HG03060 (cell line): ENCODE data around the gene TENM4.
"Not testable (repeated sequence)": the region's sequence is repeated elsewhere in the genome, so short reads cannot be mapped to it uniquely, and the experiment has no call there.

Experiments
- ATAC-seq: cut with Tn5 transposase; IDR thresholded peaks from one replicate; pipeline ENCODE4 v1.9.1; 2021; ENCODE audit warnings: low read depth, moderate number of reproducible peaks; ENCODE audit not compliant: unreplicated experiment

TENM4 gene

GRCh38 chr11:78647986-78648875 lies 792.6 kb downstream of the TENM4 start:
- no peak for ATAC-seq

GRCh38 chr11:78647266-78647915 lies 793.4 kb downstream of the TENM4 start:
- no peak for ATAC-seq

- ATAC-seq, result no peak
These were observed 794.2 kb downstream of the TENM4 start for GRCh38 chr11:78646564-78647185.

- no peak for ATAC-seq
These were observed 795.3 kb downstream of the TENM4 start for GRCh38 chr11:78645226-78646202.

- ATAC-seq, result no peak
These were observed 797.2 kb downstream of the TENM4 start for GRCh38 chr11:78643676-78644056.

- ATAC-seq, result no peak
These were observed 797.7 kb downstream of the TENM4 start for GRCh38 chr11:78642979-78643675.

GRCh38 chr11:78641541-78641940 lies 799.3 kb downstream of the TENM4 start:
- no peak for ATAC-seq

- ATAC-seq, result no peak
These were observed 802.0 kb downstream of the TENM4 start for GRCh38 chr11:78638704-78639380.

GRCh38 chr11:78637527-78637926 lies 803.3 kb downstream of the TENM4 start:
- not testable (repeated sequence) for ATAC-seq

- ATAC-seq, result no peak
These were observed 804.9 kb downstream of the TENM4 start for GRCh38 chr11:78635814-78636506.

- no peak for ATAC-seq
These were observed 807.1 kb downstream of the TENM4 start for GRCh38 chr11:78633516-78634310.

- ATAC-seq, result no peak
These were observed 810.1 kb downstream of the TENM4 start for GRCh38 chr11:78630561-78631303.

- ATAC-seq, result no peak
These were observed 810.7 kb downstream of the TENM4 start for GRCh38 chr11:78630155-78630554.

GRCh38 chr11:78622666-78623065 lies 818.2 kb downstream of the TENM4 start:
- no peak for ATAC-seq

GRCh38 chr11:78620159-78620558 lies 820.7 kb downstream of the TENM4 start:
- ATAC-seq, result no peak

GRCh38 chr11:78615724-78616123 lies 825.1 kb downstream of the TENM4 start:
- no peak for ATAC-seq

GRCh38 chr11:78613378-78613813 lies 827.4 kb downstream of the TENM4 start:
- ATAC-seq, result no peak
